Measurements from ENCODE around the gene NCKIPSD.

NCKIPSD gene

GRCh38 chr3:48696601-48697000, 10.9 kb upstream of the NCKIPSD start:
- no peak for DNase-seq (ENCODE audit: low read depth)

DNA sequence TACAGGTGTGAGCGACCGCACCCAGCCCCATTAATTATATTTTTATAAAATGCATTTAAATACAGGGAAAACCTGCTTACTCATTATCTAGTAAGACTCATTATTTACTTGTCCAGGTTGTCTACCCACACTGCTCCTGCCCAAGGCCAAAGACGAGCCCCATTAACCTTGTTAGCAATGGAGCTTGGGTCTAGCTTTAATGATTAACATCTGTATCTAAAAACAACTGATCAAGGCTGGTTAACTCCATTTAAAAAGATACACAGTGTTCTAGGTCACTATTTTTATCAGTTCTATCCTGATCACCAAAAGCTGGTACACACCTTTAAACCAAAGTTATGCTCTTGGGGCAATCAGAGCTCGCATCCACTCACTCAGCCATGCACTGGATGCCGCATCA, 10.4 kb upstream of the NCKIPSD start:
- DNase-seq (ENCODE audit: low read depth): no peak

DNA sequence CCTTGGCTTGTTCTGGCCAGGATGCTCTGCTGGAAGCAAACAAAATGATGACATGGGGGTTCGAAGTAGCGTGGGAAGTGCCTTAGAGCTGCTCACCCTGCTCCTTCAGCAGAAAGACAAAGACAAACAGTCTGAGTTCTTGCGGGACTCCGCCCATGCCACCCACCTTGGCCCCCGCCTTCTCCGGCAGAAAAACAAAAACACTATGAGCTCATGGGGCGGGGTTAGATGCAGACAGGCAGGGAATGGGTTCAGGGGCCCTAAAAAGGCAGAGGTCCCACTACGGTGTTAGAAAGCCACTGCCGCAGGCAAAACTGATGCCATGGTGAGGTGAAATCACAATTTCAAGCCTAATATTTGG, 9.7 kb upstream of the NCKIPSD start:
- peak; percentile 58 for DNase-seq (ENCODE audit: low read depth)

DNA sequence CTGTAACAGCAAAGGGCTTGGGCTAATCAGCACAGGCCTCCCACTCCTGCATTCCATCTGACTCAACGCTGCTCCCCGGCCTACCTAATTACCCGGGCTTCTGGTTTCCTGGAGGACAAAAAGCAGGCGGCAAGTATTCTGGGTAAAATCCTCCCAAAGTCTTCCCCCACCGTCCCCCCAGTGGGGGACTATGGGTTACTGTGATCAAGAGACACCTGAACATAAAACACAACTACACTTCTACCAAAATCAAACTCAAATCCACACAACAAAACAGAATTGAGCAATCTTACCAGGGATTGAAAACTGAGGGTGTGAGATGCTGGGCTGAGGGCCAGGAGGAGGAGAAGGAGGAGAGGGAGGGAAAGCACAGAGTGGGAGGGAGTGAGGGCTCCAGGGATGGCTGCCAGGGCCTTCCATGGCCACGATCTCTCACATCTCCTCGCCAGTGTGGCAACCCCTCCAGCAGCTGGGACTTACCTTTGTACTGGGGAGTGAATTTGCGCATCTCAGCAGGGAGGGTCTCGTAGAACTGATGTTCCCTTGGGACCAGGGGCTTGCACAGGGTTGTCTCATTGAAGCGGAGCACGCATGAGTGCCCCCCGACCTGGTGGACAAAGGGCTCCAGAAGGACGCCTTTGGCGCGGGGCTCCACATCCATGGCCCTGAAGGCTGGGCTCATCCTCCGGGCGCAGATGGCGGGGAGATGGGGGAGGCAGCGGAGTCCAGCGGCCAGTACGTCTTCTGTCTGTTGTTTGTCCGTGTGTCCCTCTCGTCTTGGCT, 9.1 kb upstream of the NCKIPSD start:
- peak; percentile 82 for DNase-seq (ENCODE audit: low read depth)

GRCh38 chr3:48693826-48694225, 8.1 kb upstream of the NCKIPSD start:
- no peak for DNase-seq (ENCODE audit: low read depth)

GRCh38 chr3:48692551-48692950, 6.8 kb upstream of the NCKIPSD start:
- no peak for DNase-seq (ENCODE audit: low read depth)

DNA sequence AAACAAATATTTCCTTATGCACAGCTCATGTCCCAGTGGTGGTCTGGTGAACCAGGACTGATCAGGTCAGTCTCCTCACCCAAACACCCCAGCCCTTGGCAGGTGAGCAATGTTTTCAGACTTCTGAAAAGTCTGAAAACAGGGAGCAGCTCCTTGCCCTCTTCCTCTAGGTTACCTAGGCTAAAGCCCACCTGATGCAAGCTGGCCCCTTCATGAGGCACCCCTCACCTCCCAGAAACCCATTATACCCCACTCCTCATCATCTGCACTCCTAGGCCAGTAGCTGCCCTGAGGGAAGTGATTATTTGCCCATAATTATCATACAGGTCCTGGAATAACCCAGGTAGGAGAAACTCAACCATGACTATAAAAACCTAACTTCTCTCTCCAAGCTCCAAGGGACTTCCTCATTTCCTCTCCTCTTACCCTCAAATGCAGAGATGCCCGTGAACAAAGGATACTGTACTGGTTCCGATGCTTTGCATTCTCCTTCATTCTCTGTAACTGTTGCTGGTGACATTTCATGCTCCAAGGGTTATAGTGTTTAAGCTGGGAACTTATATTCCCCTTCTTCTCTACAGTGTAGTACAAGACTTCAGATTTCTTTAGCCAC, 5.2 kb upstream of the NCKIPSD start:
- DNase-seq (ENCODE audit: low read depth): no peak

GRCh38 chr3:48689384-48689783, 3.7 kb upstream of the NCKIPSD start:
- DNase-seq (ENCODE audit: low read depth): no peak

DNA sequence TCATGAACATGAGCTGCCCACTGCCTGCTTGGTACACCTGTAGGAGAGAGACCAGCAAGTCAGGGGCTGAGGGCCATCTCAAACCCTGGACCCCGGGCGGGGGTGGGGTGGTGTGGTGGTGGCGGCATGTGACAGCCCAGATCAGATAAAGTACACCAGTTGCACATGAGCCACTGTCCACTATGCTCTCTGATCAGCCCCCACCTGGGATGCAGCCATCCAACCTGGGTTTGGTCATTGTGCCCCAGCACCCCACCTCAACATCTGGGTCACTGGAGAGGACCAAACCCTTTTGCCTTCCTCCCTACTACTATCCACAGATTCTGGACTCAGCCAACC, 3.0 kb upstream of the NCKIPSD start:
- DNase-seq (ENCODE audit: low read depth): no peak

DNA sequence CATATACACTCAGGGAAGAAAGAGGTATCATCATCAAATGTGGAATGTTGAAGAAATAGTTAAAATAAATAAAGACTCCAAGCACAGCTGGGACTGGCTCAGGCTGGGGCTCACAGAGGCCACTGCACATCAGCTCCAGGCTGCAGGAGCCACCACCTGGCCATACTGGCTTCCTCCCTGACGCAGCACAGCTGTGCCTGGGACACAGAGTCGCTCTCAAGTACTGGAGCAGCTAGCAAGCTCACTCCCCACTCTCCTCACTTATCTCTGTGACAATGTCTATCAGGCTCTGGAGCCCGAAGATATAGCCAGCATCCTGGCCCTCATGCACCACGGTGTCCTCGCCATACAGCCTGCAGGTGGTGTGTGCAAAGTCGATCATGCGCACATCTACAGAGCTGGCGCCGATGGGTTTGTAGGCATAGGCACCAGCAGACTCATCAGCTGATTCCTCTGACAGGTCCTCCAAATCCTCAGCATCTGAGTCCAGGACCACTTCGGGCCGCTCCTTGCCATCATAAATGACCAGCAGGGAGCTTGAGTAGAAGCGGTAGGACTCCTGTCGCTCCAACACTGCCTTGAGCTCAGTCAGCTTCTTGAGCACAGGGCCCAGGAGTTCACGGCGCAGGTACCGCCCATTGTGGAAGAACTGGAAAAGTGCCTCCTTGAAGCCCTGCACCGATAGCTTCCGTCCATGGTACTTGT, 2.5 kb upstream of the NCKIPSD start:
- no peak for DNase-seq (ENCODE audit: low read depth)

- no peak for DNase-seq (ENCODE audit: low read depth)
Measured at GRCh38 chr3:48687220-48687678, 1.5 kb upstream of the NCKIPSD start.

- no peak for DNase-seq (ENCODE audit: low read depth)
Measured at GRCh38 chr3:48686538-48687219, 964 bp upstream of the NCKIPSD start.

- DNase-seq (ENCODE audit: low read depth): no peak
Measured at GRCh38 chr3:48685293-48685602, 467 bp downstream of the NCKIPSD start.

DNA sequence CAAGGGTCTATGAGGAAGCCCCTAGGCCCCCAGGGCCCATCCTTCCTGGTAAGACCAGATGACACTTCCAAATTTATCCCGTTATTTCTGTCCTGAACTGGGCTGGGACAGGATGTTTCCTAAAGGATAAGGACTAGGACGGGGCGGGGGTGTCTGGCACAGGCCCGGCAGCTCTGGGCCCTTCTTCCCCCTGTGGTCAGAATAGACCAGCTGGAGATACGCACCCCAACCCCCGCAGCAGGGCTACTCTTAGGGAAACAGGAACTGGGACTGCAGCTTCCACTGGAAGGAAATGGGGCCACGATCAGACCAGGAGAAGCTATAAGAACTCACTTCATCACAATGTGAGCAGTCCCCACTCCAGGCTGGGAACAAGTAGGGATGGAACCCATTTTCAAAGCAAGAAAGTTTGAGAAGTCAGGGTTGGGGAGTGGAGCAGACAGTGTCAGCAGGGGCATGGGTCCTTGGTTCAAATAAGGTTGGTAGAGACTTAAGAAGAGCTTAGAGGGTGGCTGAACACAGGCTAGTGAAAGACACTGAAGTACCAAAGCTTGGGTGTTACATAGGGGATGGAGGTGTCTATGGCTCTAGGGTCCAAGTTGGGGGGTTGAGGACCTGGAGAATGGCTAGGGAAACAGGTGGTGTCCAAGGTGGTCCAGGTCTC, 1.1 kb downstream of the NCKIPSD start:
- DNase-seq (ENCODE audit: low read depth): peak; percentile 42

- no peak for DNase-seq (ENCODE audit: low read depth)
Measured at GRCh38 chr3:48684054-48684349, 1.7 kb downstream of the NCKIPSD start.

GRCh38 chr3:48682786-48683185, 2.9 kb downstream of the NCKIPSD start:
- DNase-seq (ENCODE audit: low read depth): no peak

DNA sequence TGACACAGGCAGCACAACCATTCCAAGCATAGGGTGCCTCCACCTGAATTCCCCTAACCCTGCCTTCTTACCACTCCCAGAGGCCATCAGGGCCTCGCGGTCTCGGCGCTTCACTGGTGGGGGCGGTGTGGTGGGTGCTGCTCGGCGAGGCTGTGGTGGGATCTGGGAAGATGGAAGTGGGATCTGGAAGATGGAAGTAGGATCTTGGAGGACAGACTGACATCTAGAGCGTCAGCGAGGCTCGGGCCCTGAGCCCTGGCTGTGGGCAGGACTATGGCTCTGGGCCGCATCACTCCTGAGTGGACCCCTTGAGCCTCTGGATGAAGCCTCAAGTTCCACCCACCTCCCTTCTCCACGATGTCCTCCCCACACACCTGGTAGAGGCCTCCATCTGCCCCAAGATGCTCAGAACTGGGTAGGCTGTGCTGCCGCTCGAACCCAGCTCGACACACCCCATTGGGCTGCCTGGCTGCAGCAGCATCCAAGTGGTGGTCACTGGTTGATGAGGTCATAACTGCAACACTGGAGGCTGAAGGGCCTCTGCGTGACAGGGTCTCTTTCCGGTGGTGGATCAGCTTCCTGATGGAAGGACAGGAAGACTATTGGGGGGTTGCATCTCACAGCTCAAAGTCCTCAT, 3.6 kb downstream of the NCKIPSD start:
- no peak for DNase-seq (ENCODE audit: low read depth)

DNA sequence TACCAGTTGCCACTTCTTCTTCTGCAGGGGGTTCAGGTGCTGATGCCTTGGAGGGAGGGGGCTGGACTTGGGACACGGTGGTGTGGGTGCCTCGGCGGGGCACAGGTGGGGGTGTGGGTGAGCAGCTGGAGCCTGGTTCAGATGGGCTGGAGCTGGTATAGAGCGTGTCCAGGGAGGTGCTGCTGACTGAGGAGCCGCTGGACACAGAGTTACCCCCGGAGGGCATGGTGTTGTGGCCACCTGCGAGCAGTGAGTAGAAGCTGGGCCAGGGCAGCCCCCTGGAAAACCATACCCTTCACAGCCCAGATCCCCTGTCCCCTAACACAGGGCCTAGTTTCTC, 4.2 kb downstream of the NCKIPSD start:
- no peak for DNase-seq (ENCODE audit: low read depth)

- no peak for DNase-seq (ENCODE audit: low read depth)
Measured at GRCh38 chr3:48680811-48681540, 4.7 kb downstream of the NCKIPSD start.

GRCh38 chr3:48679411-48680391, 6.0 kb downstream of the NCKIPSD start:
- DNase-seq (ENCODE audit: low read depth): no peak
